G401 (cell line): Measurements from ENCODE around the gene CLEC4D. TPM values are rescaled to one million over a fixed set of nuclear protein-coding genes. Genes with fewer than 3 reads are reported as not detected.
"Not testable (repeated sequence)": the region's sequence is repeated elsewhere in the genome, so short reads cannot be mapped to it uniquely, and the experiment has no call there.

Experiments
- DNase-seq: peaks from one replicate; pipeline ENCODE4 v3.0.0-alpha.2; 2015; ENCODE audit warnings: low spot score
- in situ Hi-C: cut with HindIII; loops from 2 replicates; pipeline ENCODE4 v1.10.0; 2016; ENCODE audit warnings: low sequenced_read_pairs, mixed read lengths
- total RNA-seq: library from RNA; depleted of rRNA; stranded (reverse); fragments of >200 nt; shearing (Covaris generic); gene quantifications from 2 replicates; pipeline ENCODE4 v1.2.3, GENCODE V29; 2014; rRNA removed

Gene CLEC4D
- not detected in 2 replicates for total RNA-seq

DNA sequence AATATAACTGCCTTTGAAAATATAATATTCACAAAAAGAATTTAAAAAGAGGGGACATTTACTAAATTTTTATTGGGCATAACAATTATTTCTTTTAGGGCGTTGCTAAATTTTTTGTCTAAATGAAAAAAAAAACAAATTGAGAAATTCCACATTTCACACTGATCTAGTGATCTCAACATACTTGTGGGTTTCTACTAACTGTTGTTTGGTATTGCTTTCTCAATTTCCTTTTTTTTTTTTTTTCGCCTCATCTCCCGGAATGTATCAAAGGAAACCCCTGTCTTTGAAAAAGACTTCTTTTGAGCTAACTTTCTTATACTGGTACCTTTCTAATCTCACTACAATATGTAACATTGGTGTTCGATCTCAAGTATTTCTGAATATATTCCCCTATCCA, at the start of gene CLEC4D:
CLEC4D (plus strand) TSS at position 248 of the 400 bp plus-strand sequence. CDS start 230 bp downstream, outside the sequence.
- in situ Hi-C loops, result no loop called here

DNA sequence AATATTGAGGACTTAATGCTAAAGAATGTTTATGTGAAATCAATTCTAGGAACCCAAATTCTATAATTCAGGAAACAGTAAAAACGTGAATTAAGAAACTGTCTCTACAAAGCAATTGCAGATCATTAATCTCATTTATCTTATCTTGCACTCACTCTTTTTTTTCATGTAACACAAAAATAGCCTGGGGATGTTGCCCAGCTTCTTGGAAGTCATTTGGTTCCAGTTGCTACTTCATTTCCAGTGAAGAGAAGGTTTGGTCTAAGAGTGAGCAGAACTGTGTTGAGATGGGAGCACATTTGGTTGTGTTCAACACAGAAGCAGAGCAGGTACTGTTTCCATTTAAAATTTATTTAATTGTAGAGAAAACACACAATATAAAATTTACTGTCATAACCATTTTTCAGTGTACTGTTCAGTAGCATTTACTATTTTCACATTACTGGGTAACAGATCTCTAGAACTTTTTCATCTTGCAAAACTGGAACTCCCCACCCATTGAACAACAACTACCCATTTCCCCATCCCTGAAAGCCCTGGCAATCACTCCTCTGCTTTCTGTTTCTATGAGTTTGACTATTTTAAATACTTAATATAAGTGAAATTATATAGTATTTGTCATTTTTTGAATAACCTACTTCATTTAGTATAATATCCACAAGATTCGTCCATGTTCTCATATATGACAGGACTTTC, 47.9 kb upstream of the CLEC4D start:
- in situ Hi-C loops, result no loop called here
- DNase-seq, result no peak

More for the DNA sequence above, at the start of gene CLEC4D:
- no peak for DNase-seq

DNA sequence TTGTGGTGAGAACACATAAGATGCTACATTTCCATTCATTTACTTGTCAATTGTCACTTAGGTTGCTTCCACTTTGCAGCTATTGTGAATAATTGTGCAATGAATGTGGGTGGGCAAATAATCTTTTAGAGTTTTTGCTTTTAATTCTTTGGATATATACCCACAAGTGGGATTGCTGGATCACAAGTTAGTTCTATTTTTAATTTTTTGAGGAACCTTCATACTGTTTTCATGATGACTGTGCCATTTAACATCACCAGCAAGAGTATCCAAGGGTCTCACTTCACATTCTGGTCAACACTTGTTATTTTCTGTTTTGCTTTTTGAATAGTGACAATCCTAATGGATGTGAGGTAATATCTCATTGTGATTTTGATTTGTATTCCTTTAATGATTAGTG, 47.1 kb upstream of the CLEC4D start:
- DNase-seq, result no peak
- in situ Hi-C loops, result no loop called here

DNA sequence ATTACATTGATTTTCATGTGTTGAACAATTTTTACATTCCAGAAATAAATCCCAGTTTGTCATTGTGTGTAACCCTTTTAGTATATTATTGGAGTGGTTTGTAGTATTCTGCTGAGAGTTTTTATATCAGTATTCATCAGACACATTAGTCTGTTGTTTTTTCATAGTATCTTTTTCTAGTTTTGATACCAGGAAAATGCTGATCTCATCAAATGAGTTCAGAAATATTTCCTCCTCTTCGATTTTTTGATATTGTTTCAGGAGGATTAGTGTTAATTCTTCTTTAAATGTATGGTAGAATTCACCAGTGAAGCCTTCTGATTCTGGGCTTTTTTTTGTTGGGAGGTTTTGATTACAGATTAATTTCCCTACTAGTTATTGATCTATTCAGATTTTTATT, 42.2 kb upstream of the CLEC4D start:
- no peak for DNase-seq
- in situ Hi-C loops, result no loop called here

DNA sequence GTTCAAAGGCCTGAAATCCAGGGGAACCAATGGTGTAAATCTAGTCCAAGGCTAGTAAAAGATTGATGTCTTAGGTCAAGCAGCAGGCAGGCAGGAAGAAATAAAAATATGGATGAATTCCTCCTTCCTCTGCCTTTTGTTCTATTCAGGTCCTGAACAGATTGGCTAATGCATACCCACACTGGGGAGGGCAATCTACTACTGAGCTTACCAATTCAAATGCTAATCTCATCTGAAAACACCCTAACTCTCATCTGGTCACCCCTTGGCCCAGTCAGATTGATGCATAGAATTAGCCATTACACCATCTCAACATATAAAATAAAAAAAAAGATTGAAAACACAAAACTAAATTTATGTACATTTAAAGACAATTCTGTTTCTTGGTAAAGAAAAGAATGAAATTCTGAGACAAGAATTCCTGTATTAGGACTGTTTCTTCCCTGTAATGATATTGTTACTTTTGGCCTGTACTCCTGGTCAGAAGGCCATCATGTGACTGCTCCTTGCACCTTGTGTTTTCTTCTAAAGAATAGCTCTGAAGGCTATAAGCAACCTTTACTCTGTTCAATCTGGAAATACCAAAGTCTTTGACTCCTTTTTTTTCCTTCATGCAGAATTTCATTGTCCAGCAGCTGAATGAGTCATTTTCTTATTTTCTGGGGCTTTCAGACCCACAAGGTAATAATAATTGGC, 37.6 kb upstream of the CLEC4D start:
- in situ Hi-C loops, result no loop called here
- no peak for DNase-seq

DNA sequence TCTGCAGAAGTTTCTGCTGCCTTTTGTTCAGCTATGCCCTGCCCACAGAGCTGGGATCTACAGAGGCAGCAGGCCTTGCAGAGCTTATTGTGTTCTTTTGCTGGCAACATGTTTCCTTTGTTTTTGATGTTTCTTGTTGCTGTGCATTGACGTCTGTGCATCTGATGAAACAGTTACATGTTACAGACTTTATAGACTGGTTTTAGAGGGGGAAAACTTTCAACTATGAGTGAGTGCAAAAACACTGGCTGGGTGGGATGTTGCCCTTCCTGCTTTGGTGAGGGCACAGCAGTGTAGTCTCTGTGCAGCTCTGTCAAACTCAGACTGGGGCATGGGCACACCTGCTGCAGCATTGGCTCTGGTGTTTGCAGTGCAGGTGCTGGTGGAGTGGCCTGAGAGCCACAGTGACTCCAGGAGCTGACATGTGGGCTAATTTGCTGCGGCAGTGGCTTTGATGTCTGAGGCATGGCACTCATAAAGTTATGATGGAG, 30.7 kb upstream of the CLEC4D start:
- DNase-seq, result no peak
- in situ Hi-C loops, result no loop called here

DNA sequence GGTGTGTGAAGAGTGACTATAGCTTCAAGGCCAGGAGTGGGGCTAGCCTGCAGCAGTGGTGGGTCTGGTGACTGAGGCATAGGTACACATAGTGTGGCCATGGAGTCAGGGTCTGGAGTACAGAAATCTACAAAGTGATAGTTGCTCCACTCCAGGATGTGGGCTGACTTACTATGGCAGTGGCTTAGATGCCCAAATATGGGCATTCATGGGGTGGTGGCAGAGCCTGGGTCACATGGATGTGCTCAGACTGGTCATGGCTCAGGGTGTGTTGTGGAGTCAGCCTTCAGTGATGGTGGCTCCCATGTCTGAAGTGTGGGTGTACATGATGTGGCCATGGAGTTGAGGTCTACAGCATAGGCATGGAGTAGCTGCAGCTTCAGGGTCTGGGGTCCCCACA, 30.2 kb upstream of the CLEC4D start:
- DNase-seq, result no peak
- in situ Hi-C loops, result no loop called here

DNA sequence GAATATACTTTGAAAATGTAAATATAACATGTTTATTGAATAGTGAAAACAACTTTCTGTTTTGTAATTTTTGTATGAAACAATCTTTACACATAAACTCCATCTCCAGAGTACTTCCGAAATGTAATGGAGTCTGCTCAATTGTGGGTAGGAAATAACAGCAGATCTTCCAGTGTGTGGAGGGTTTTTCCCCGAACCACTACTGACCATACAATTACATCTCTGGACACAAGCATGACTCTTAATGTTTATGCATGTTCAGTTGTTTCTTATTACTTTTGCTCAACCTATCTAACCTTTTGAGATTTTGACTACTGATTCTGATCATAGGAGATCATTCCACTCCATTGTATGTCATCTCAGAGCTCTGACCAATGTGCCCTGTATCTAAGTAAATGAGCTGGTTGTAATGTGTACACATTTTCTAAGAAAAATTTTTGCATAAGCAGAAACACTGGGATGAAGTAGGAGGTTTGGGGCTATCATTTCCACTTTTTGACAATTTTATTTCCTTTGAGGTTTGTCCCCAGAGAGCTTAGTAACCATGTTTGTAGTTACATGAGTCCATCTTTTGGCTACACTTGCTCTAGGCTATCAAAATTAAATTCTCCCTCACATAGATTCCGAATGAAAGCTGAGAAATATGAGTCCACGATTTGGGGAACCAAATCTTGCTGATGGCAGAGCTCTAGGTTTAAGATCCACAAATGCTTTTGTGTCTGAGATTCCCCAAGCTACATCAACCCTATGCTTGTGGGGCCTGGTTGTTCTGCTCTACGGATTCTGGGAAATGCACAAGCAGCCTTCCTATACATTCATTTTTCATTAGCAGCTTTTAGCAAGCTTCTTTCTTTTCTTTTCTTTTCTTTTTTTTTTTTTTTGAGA, 21.4 kb upstream of the CLEC4D start:
- in situ Hi-C loops, result no loop called here

DNA sequence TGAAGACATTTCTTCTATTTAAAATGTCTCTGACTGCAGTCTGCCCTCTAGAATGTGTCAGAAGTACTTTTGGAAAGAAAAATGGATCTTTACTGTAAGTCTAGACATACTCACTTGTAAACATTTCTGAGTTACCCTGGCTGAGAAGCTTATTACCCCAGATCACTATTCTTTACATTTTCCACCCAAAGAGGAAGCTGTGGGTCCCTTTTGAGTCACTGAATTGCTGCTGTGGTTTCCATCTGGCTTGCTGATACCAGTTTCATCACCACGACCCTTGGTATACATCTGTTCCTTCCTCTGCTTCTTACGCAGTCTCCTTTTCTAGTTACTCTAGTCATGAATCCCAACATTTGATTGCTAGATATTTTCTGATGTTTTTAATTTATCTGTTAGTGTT, 20.2 kb upstream of the CLEC4D start:
- in situ Hi-C loops, result no loop called here
- DNase-seq, result no peak

More for the DNA sequence above, 21.4 kb upstream of the CLEC4D start:
- no peak for DNase-seq

DNA sequence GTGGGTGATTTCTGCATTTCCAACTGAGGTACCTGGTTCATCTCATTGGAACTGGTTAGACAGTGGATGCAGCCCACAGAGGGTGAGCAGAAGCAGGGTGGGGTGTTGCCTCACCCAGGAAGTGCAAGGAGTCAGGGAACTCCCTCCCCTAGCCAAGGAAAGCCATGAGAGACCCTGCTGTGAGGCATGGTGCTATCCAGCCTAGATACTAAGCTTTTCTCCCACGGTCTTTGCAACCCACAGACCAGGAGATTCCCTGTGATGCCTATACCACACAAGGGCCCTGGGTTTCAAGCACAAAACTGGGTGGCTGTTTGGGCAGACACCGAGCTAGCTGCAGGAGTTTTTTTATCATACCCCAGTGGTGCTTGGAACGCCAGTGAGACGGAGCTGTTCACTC, 17.6 kb upstream of the CLEC4D start:
- in situ Hi-C loops, DNase-seq: not testable (repeated sequence)

DNA sequence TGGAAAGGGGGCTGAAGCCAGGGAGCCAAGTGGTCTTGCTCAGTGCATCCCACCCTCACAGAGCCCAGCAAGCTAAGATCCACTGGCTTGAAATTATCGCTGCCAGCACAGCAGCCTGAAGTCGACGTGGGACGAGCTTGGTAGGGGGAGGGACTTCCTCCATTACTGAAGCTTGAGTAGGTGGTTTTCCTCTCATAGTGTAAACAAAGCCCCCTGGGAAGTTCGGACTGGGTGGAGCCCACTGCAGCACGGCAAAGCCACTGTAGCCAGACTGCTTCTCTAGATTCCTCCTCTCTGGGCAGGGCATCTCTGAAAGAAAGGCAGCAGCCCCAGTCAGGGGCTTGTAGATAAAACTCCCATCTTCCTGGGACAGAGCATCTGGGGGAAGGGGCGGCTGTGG, 17.2 kb upstream of the CLEC4D start:
- DNase-seq, in situ Hi-C loops: not testable (repeated sequence)

DNA sequence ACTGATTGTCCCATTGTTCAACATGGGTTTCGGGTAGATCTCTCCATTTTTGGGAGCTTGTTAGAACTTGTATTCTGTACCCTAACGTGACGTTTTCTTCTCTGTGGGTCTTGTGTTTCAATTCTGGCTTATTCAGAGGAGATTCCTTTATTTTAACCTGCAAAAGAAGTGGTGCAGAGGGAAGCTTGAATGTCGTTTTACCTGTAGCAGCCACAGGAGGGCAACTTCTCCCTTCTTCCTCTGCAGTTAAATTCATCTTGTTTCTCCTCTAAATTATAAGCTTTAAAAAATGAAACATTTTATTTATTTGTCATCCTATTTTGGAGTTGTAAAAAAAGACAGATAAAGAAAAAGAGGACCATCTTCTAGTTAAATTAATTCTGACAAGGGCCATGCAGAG, 13.7 kb upstream of the CLEC4D start:
- DNase-seq, result no peak
- in situ Hi-C loops, result no loop called here

DNA sequence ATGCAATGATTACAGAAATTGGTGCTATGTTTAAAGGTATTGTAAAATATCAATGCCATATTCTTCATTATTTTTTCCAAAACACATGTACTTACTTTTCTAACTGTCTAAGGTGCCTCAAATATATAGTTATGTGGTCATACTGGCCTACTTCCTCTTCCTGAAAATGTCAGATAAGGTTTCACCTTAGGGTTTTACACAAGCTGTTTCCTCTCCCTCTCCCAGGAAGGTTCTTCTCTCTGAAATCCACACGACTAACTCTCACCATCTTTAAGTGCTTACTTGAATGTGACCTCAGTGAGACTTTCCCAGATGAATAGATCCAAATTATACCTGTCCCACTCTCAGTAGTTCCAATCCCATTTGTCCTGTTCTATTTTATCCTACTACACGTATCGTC, 11.6 kb upstream of the CLEC4D start:
- in situ Hi-C loops, result no loop called here
- DNase-seq, result no peak

DNA sequence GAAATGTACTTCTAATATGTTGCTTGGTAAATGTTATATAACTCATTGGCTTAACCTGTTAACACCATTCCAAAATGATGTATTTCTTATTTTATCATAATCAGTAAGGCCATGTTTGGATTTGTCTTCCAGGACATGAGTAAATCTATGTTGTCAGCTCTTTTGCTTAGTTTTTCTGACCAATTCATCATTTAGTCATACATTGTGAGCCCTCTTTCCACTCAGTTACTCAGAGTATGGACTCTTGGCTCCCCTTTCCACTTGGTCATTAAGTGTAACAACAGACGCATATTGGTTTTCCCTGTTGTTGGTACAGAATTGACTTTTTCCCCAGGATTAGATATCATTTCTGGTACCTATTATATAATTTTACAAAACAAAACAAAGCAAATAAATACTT, 9.0 kb upstream of the CLEC4D start:
- in situ Hi-C loops, result no loop called here
- no peak for DNase-seq

DNA sequence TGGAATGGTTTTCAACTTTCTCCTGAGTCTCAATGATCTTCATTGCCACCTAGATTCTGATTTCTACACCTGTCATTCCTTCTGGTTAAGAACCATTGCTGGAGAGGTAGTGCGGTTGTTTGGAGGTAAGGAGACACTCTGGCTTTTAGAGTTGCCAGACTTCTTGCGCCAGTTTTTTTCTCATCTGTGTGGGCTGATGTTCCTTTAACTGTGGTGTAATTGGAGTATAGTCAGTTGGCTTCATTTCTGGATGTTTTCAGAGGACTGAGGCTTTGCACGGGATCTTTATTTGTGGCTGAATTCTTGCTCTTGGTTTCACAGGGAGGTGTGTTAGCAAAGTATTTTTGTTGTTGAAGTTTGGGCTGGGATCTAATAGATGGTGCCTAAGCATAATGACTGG, 5.7 kb upstream of the CLEC4D start:
- DNase-seq, result no peak
- in situ Hi-C loops, result no loop called here

DNA sequence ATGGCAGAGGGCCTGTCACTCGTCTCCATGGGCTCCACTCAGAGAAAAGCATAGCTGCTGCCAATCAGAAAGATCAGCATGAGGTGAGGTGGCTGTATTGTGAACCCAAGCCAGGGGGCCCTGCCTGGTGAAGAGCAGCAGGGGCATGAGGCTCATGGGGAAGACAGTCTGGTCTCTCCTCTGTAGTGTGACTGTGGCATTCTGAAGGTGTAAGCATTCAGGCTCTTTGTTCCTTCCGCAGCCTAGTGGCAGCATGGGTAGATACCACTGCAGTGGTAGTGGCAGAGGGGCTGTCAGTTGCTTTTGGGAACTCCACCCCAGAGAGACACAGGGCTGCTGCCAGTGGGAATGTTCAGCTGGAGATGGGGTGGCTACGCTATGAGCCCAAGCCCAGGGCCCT, 5.1 kb upstream of the CLEC4D start:
- in situ Hi-C loops, result no loop called here

DNA sequence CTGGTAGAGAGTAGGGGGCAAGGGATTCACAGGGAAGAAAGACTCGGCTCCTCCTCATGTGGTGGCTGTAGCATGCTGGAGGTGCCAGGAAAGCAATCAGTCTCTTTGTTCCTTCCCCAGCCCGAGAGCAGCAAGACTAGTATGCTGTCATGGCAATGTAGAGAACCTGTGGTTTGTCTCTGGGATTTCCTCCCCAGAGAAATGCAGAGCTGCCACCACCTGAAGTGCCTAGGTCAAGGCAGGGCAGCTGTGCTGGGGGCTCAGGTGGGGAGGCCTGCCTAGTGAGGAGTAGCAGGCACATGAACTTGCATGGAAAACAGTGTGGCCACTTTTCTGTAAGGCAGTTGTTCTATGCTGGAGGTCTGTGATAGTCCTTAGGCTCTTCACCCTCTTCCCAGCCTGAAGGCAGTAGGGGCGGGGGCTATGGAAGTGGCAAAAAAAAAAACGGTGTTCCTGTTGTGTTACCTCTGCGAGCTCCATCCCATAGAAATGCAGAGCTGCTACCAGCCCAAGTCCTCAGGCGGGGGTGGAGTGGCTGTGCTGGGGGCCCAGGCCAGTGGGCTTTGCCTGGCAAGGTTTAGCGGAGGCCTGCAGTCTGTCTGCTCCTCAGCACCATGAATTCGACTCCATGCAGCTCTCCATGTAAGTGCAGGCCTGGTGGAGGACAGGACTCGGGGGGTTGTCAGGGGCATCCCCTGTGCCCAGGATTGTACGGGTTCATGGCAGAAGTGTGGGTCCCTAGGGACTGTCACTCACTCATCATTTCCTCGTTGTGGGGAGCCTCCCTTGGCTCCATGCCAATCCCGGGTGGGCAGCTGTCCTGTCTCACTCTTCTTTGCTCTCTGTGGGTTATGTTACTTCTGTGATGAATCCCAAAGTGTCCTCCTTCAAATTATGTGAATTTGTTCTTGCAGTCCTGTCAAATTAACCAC, 4.1 kb upstream of the CLEC4D start:
- in situ Hi-C loops, result no loop called here
- no peak for DNase-seq

More for the DNA sequence above, 5.1 kb upstream of the CLEC4D start:
- no peak for DNase-seq

DNA sequence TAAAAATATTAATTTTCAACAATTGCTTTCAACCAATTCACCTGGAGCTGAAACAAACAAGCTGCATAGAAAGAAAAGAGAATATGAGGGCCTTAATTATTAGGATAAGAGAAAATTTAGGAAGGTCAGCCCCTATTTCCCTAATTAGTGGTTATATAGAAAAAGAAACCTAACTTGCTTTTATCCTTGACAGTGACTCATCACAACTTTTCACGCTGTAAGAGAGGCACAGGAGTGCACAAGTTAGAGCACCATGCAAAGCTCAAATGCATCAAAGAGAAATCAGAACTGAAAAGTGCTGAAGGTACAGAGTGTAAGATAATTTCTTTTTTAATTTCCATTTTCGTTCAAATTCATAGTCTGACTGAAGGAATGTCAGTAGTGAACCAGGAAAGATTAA, 4.7 kb downstream of the CLEC4D start:
- in situ Hi-C loops, result no loop called here
- no peak for DNase-seq

DNA sequence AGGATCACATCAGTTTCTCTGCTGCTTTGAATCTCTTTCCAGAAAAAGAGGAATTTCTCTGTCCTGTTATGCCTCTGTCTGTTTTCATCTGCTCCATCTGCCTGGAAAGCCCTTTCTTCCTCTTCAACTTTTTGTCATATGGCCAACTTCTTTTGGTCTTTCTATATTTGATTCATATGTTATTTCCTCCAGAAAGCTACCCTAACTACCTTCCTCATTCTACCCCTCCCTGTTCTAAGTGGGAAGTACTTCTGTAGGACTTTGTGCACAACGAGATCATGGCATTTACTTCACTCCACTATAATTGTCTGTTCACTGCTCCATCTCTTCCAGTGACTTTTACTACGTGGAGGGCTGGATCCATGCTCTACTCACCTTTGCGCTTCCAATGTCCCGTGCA, 5.9 kb downstream of the CLEC4D start:
- in situ Hi-C loops, result no loop called here
- DNase-seq, result no peak
